HepG2 (cell line): Measurements from ENCODE around the gene EIF4ENIF1. TPM values are rescaled to one million over a fixed set of nuclear protein-coding genes. Genes with fewer than 3 reads are reported as not detected.

Experiments used
- ATM ChIP-seq: fragments of 450-650 bp; IDR thresholded peaks from 2 replicates; pipeline ENCODE4 v1.7.1; 2017; ENCODE audit warnings: mild to moderate bottlenecking, borderline replicate concordance
- CBFB ChIP-seq: sonication (generic); formaldehyde crosslinking; IDR thresholded peaks from 2 replicates; pipeline ENCODE4 v1.4.0; 2020; ENCODE audit warnings: missing genetic modification reagents
- DDIT3 ChIP-seq: sonication (generic); formaldehyde crosslinking; IDR thresholded peaks from 2 replicates; pipeline ENCODE4 v1.4.0; 2020; ENCODE audit warnings: mild to moderate bottlenecking, missing genetic modification reagents
- DMAP1 ChIP-seq: IDR thresholded peaks from 2 replicates; pipeline ENCODE4 v1.6.1; 2016
- FOXA1 ChIP-seq, 2 experiments: fragments of 450-650 bp in 1 of 2; sonication (generic) in 1 of 2; formaldehyde crosslinking in 1 of 2; IDR thresholded peaks; 2 replicates each; pipeline versions ENCODE4 v1.4.0 to v1.6.1; 2016 to 2020; ENCODE audit warnings: missing genetic modification reagents in 1 of 2
- GZF1 ChIP-seq: sonication (generic); formaldehyde crosslinking; IDR thresholded peaks from 2 replicates; pipeline ENCODE4 v1.5.1; 2020; ENCODE audit warnings: mild to moderate bottlenecking, missing genetic modification reagents
- MED8 ChIP-seq: sonication (generic); formaldehyde crosslinking; IDR thresholded peaks from 2 replicates; pipeline ENCODE4 v1.8.1; 2023; ENCODE audit warnings: mild to moderate bottlenecking, missing genetic modification reagents; ENCODE audit not compliant: insufficient replicate concordance
- MLXIP ChIP-seq: sonication (generic); formaldehyde crosslinking; IDR thresholded peaks from 2 replicates; pipeline ENCODE4 v1.9.0; 2021; ENCODE audit warnings: missing genetic modification reagents, borderline replicate concordance
- MYPOP ChIP-seq: sonication (generic); formaldehyde crosslinking; IDR thresholded peaks from 2 replicates; pipeline ENCODE4 v1.8.1; 2023; ENCODE audit warnings: mild to moderate bottlenecking, moderate library complexity, missing genetic modification reagents
- PAX8 ChIP-seq: sonication (generic); formaldehyde crosslinking; IDR thresholded peaks from 2 replicates; pipeline ENCODE4 v1.8.0; 2022; ENCODE audit warnings: mild to moderate bottlenecking, missing genetic modification reagents, borderline replicate concordance
- POLR2A ChIP-seq, 2 experiments: IDR thresholded peaks; 2 replicates each; pipeline ENCODE4 v1.6.1; 2011; ENCODE audit warnings: low read depth in 2 of 2, low read length in 2 of 2, mild to moderate bottlenecking in 1 of 2, moderate library complexity in 1 of 2; ENCODE audit not compliant: insufficient read depth in 1 of 2
- TBX2 ChIP-seq: sonication (generic); formaldehyde crosslinking; IDR thresholded peaks from 2 replicates; pipeline ENCODE4 v1.5.0; 2020; ENCODE audit warnings: missing genetic modification reagents, mild to moderate bottlenecking, borderline replicate concordance
- TBX3 ChIP-seq: fragments of 450-650 bp; IDR thresholded peaks from 2 replicates; pipeline ENCODE4 v1.6.1; 2017; ENCODE audit warnings: antibody characterized with exemption, mild to moderate bottlenecking, inconsistent platforms, borderline replicate concordance
- THAP7 ChIP-seq: sonication (generic); formaldehyde crosslinking; IDR thresholded peaks from 2 replicates; pipeline ENCODE4 v1.8.1; 2023; ENCODE audit warnings: mild to moderate bottlenecking, missing genetic modification reagents
- ZNF260 ChIP-seq: sonication (generic); formaldehyde crosslinking; IDR thresholded peaks from 2 replicates; pipeline ENCODE4 v1.4.0; 2020; ENCODE audit warnings: missing genetic modification reagents, low read depth, mild to moderate bottlenecking, borderline replicate concordance
- ZNF329 ChIP-seq: sonication (generic); formaldehyde crosslinking; IDR thresholded peaks from 2 replicates; pipeline ENCODE4 v1.9.0; 2021; ENCODE audit warnings: low read depth, mild to moderate bottlenecking, missing genetic modification reagents
- ZNF451 ChIP-seq: sonication (generic); formaldehyde crosslinking; IDR thresholded peaks from 2 replicates; pipeline ENCODE4 v1.5.0; 2020; ENCODE audit warnings: mild to moderate bottlenecking, missing genetic modification reagents
- ZNF607 ChIP-seq: sonication (generic); formaldehyde crosslinking; IDR thresholded peaks from 2 replicates; pipeline ENCODE4 v1.5.1; 2020; ENCODE audit warnings: missing genetic modification reagents, mild to moderate bottlenecking, borderline replicate concordance
- ZNF704 ChIP-seq: sonication (generic); formaldehyde crosslinking; IDR thresholded peaks from 2 replicates; pipeline ENCODE4 v1.8.1; 2023; ENCODE audit warnings: mild to moderate bottlenecking, inconsistent platforms, moderate library complexity, missing genetic modification reagents, borderline replicate concordance
- ZNF724P ChIP-seq: sonication (generic); formaldehyde crosslinking; IDR thresholded peaks from 2 replicates; pipeline ENCODE4 v1.8.0; 2022; ENCODE audit warnings: missing genetic modification reagents, borderline replicate concordance
- ZNF781 ChIP-seq: sonication (generic); formaldehyde crosslinking; IDR thresholded peaks from 2 replicates; pipeline ENCODE4 v1.5.1; 2020; ENCODE audit warnings: borderline replicate concordance, mild to moderate bottlenecking, missing genetic modification reagents; ENCODE audit errors: not compliant biosample characterization
- ZNF891 ChIP-seq: sonication (generic); formaldehyde crosslinking; IDR thresholded peaks from 2 replicates; pipeline ENCODE4 v1.5.0; 2020; ENCODE audit warnings: mild to moderate bottlenecking, missing genetic modification reagents
- polyA plus RNA-seq, 8 experiments: library from polyadenylated mRNA; depleted of rRNA in 3 of 8; stranded (reverse) in 7 of 8; unstranded in 1 of 8; fragments of >200 nt; fragmentation: Illumina TruSeq in 4 of 8; extraction: Trizol in 4 of 8; gene quantifications; 2 replicates each; pipeline versions ENCODE4 v1.2.1 to v1.2.3, GENCODE V29; 2011 to 2016; ENCODE audit warnings: low read depth in 4 of 8, missing spikeins in 1 of 8, mixed read lengths in 1 of 8; ENCODE audit not compliant: insufficient read depth in 1 of 8
- total RNA-seq, 5 experiments: library from RNA; depleted of rRNA; stranded (reverse); fragments of >200 nt; fragmentation: Illumina TruSeq; extraction: Trizol; gene quantifications; 2 replicates each; pipeline ENCODE4 v1.2.3, GENCODE V29; 2016; ENCODE audit warnings: low read depth in 1 of 5

The EIF4ENIF1 gene
- total and polyA plus RNA-seq, 2 of the 13 experiments (the other 11 are each of a cell fraction or from before 2014, with no cell fraction given) = 11.9 to 12.3 TPM

- TF ChIP-seq MED8 (CRISPR knock-in tag) (peak; percentile 67), THAP7 (no peak), ZNF607 (peak; percentile 41; the same call in 1 of the 2 replicates), ZNF704 (CRISPR knock-in tag) (0 out of 2 replicates have a peak, but pooled peaks have one; percentile 30), ZNF781 (no peak), POLR2A (IDR thresholded peaks at IDR 0.05; ENCODE audit: insufficient read depth in 1 of 2, low read depth in 2 of 2, low read length in 2 of 2) (peak; percentile 95 to 99), ZNF329 (CRISPR knock-in tag) (peak; percentile 83; the same call in 1 of the 2 replicates), ZNF451 (CRISPR knock-in tag) (peak; percentile 66; the same call in 1 of the 2 replicates), ZNF724P (CRISPR knock-in tag) (peak; percentile 67; the same call in 1 of the 2 replicates), GZF1 (CRISPR knock-in tag) (no peak), FOXA1 (IDR thresholded peaks at IDR 0.05) (no peak), FOXA1 (CRISPR knock-in tag; IDR thresholded peaks at IDR 0.05) (no peak), TBX3 (0 out of 2 replicates have a peak, but pooled peaks have one; percentile 9), MLXIP (CRISPR knock-in tag) (peak; percentile 81; the same call in 1 of the 2 replicates), CBFB (CRISPR knock-in tag) (no peak), MYPOP (CRISPR knock-in tag) (peak; percentile 93; the same call in 1 of the 2 replicates), DDIT3 (no peak), ZNF260 (CRISPR knock-in tag) (no peak), ATM (no peak), TBX2 (peak; percentile 91), ZNF891 (CRISPR knock-in tag) (peak; percentile 94), PAX8 (CRISPR knock-in tag) (no peak), DMAP1 (CRISPR knock-in tag) (peak; percentile 82)
Observed at GRCh38 chr22:31399211-31400022, 90.2 kb downstream of the EIF4ENIF1 start, which contains the start of gene DRG1 (continued).
